SK-N-SH (cell line): ENCODE results near the gene CDK9. TPM values are rescaled to one million over a fixed set of nuclear protein-coding genes. Genes with fewer than 3 reads are reported as not detected.

Source experiments
- CTCF ChIA-PET: fragments of 300-600, 350-600 bp; formaldehyde crosslinking; extraction: SDS; loops from one replicate; lab custom pipeline; 2021; lab: Yijun Ruan, JAX
- POLR2A ChIA-PET: fragments of 350-600 bp; sonication (Branson Sonifier 250); formaldehyde crosslinking; extraction: SDS; loops from one replicate; lab custom pipeline; 2020; ENCODE audit warnings: antibody characterized with exemption, inconsistent platforms; lab: Yijun Ruan, JAX
- DNase-seq: peaks from one replicate; pipeline ENCODE4 v3.0.0; 2012
- H2AFZ ChIP-seq: fragments of 200-600 bp; sonication (generic); 2 replicates; pipeline ENCODE4 v1.8.1; 2016; ENCODE audit warnings: antibody characterized with exemption, mild to moderate bottlenecking, low read depth
- H3F3A ChIP-seq: fragments of 200-600 bp; sonication (generic); replicated peaks from 2 replicates; pipeline ENCODE3; 2016; ENCODE audit warnings: antibody characterized with exemption, mild to moderate bottlenecking; ENCODE audit not compliant: insufficient read depth
- H3K27ac ChIP-seq, 2 experiments: fragments of 200-500 bp in 1 of 2; fragments of 200-600 bp in 1 of 2; sonication (Bioruptor generic) in 1 of 2; sonication (generic), shearing (Covaris generic) in 1 of 2; 2 replicates each; pipeline versions ENCODE4 v1.5.1 to v1.6.1; 2014 to 2016; ENCODE audit warnings: low read depth in 2 of 2, inconsistent platforms in 1 of 2, low read length in 1 of 2, mild to moderate bottlenecking in 1 of 2, mixed read lengths in 1 of 2
- H3K27me3 ChIP-seq: fragments of 200-600 bp; sonication (generic), shearing (Covaris generic); 2 replicates; pipeline ENCODE4 v1.6.1; 2016; ENCODE audit warnings: mixed run types; ENCODE audit not compliant: insufficient read depth
- H3K36me3 ChIP-seq, 2 experiments: fragments of 200-500 bp in 1 of 2; fragments of 200-600 bp in 1 of 2; sonication (Bioruptor generic) in 1 of 2; sonication (generic) in 1 of 2; replicated peaks in 1 of 2; 2 replicates each; pipeline versions ENCODE3 to v1.5.1; 2014 to 2016; ENCODE audit warnings: low read length in 1 of 2, mild to moderate bottlenecking in 1 of 2; ENCODE audit not compliant: insufficient read depth in 2 of 2, control insufficient read depth in 1 of 2
- H3K4me1 ChIP-seq, 2 experiments: fragments of 200-500 bp in 1 of 2; fragments of 200-600 bp in 1 of 2; sonication (Bioruptor generic) in 1 of 2; sonication (generic), shearing (Covaris generic) in 1 of 2; 2 replicates each; pipeline versions ENCODE4 v1.5.1 to v1.6.1; 2014 to 2016; ENCODE audit warnings: low read depth in 1 of 2, low read length in 1 of 2, mixed run types in 1 of 2; ENCODE audit not compliant: insufficient read depth in 2 of 2, control insufficient read depth in 1 of 2
- H3K4me2 ChIP-seq: fragments of 200-600 bp; sonication (generic), shearing (Covaris generic); 2 replicates; pipeline ENCODE4 v1.6.1; 2017; ENCODE audit warnings: mixed run types
- H3K4me3 ChIP-seq, 2 experiments: fragments of 200-500 bp in 1 of 2; fragments of 200-600 bp in 1 of 2; sonication (Bioruptor generic) in 1 of 2; sonication (generic), shearing (Covaris generic) in 1 of 2; 2 replicates each; pipeline versions ENCODE4 v1.5.1 to v1.8.1; 2014 to 2016; ENCODE audit warnings: low read depth in 2 of 2, inconsistent platforms in 1 of 2, low read length in 1 of 2, mild to moderate bottlenecking in 1 of 2, mixed read lengths in 1 of 2, moderate library complexity in 1 of 2
- H3K79me2 ChIP-seq: fragments of 200-600 bp; sonication (generic); 2 replicates; pipeline ENCODE4 v1.8.1; 2017; ENCODE audit warnings: mild to moderate bottlenecking; ENCODE audit not compliant: insufficient read depth
- H3K9ac ChIP-seq: fragments of 200-600 bp; sonication (generic); 2 replicates; pipeline ENCODE4 v1.6.1; 2017; ENCODE audit warnings: mixed run types
- H3K9me2 ChIP-seq: fragments of 200-600 bp; sonication (generic); 2 replicates; pipeline ENCODE4 v1.6.1; 2017; ENCODE audit warnings: mixed run types
- H3K9me3 ChIP-seq: fragments of 200-600 bp; sonication (generic); 2 replicates; pipeline ENCODE4 v1.6.1; 2017; ENCODE audit warnings: mixed run types, mild to moderate bottlenecking, moderate library complexity
- H4K20me1 ChIP-seq: fragments of 200-600 bp; sonication (generic); 2 replicates; pipeline ENCODE4 v1.6.1; 2017; ENCODE audit warnings: mild to moderate bottlenecking, mixed run types; ENCODE audit not compliant: insufficient read depth
- ELF1 ChIP-seq: IDR thresholded peaks from 2 replicates; pipeline ENCODE4 v1.4.0; 2012
- EZH2phosphoT487 ChIP-seq: fragments of 200-600 bp; sonication (generic); IDR thresholded peaks from 2 replicates; pipeline ENCODE4 v1.6.1; 2017; ENCODE audit warnings: low read depth, mixed run types, mild to moderate bottlenecking, antibody characterized with exemption, moderate library complexity, borderline replicate concordance
- FOXJ3 ChIP-seq: sonication (generic); formaldehyde crosslinking; IDR thresholded peaks from 2 replicates; pipeline ENCODE4 v1.5.1; 2020; ENCODE audit warnings: mild to moderate bottlenecking, missing genetic modification reagents
- FOXM1 ChIP-seq: IDR thresholded peaks from 2 replicates; pipeline ENCODE4 v1.4.0; 2012; ENCODE audit warnings: low read depth, mild to moderate bottlenecking
- GABPA ChIP-seq: IDR thresholded peaks from 2 replicates; pipeline ENCODE4 v1.4.0; 2012; ENCODE audit warnings: low read depth, mild to moderate bottlenecking
- JUND ChIP-seq: IDR thresholded peaks from 2 replicates; pipeline ENCODE4 v1.4.0; 2012
- MEF2A ChIP-seq: IDR thresholded peaks from 2 replicates; pipeline ENCODE4 v1.4.0; 2012; ENCODE audit warnings: low read depth, borderline replicate concordance
- MXI1 ChIP-seq: IDR thresholded peaks from 2 replicates; pipeline ENCODE4 v1.6.1; 2012; ENCODE audit warnings: mild to moderate bottlenecking, low read depth, low read length, improper control_type of control experiment
- RXRA ChIP-seq: IDR thresholded peaks from 2 replicates; pipeline ENCODE4 v1.4.0; 2012; ENCODE audit warnings: low read depth, mild to moderate bottlenecking, borderline replicate concordance
- TAF1 ChIP-seq: IDR thresholded peaks from 2 replicates; pipeline ENCODE4 v1.6.1; 2012; ENCODE audit warnings: low read depth, mild to moderate bottlenecking, low read length, moderate library complexity, borderline replicate concordance
- TCF12 ChIP-seq: IDR thresholded peaks from 2 replicates; pipeline ENCODE4 v1.4.0; 2012
- WGBS: methylation state at CpG from one replicate; pipeline ENCODE4 v1.1.6; 2017; ENCODE audit warnings: low lambda C conversion rate; 5-methylcytosine and 5-hydroxymethylcytosine counted together
- polyA plus RNA-seq, 3 experiments: library from polyadenylated mRNA; depleted of rRNA; stranded (reverse); fragments of >200 nt; gene quantifications; 2 replicates each; pipeline ENCODE4 v1.2.3, GENCODE V29; 2012
- TF ChIP-seq, protein P1 (sequence below): IDR thresholded peaks from 2 replicates; pipeline ENCODE4 v1.4.0; 2012; ENCODE audit warnings: low read depth, borderline replicate concordance
- TF ChIP-seq, protein P2 (sequence below): IDR thresholded peaks from 2 replicates; pipeline ENCODE4 v1.6.1; 2012; ENCODE audit warnings: mild to moderate bottlenecking, low read depth, low read length, moderate library complexity
- TF ChIP-seq, protein P3 (sequence below): fragments of 150-350 bp; IDR thresholded peaks from 2 replicates; pipeline ENCODE4 v1.6.1; 2016; ENCODE audit warnings: mild to moderate bottlenecking, low read depth, low read length
- TF ChIP-seq, protein P4 (sequence below): fragments of 150-350 bp; IDR thresholded peaks from 2 replicates; pipeline ENCODE4 v1.6.1; 2017; ENCODE audit warnings: antibody characterized with exemption, low read length, low read depth, borderline replicate concordance

Gene CDK9
- polyA plus RNA-seq, 1 of the 3 experiments (the other 2 are of a cell fraction), result 82.7 TPM

DNA sequence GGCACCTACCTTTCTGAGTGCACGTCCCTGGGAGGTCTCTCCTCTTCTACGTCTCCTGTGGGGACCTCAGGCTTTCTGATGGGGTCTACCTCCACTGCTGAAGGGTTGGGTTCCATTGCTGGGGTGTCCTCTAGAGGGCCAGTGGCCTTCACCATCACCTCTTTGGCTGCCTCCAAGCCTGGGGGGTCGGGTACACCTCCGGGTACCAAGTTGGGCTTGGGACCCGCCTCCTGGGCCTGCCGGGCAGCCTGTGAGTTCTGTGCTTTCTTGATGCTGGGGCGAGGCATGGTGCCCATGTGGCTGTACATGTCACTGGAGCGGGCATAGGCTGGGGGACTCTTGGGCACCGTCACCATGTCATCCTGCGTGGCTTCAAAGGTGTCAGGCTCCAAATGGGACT is 11.9 kb upstream of the CDK9 start:
- Histone ChIP-seq H3K27ac (no peak overlapping the region), H3K9ac (no peak overlapping the region), H4K20me1 (no peaks in the 10 kb centered on the region), H3F3A (no peaks in the 10 kb centered on the region), H3K79me2 (no peaks in the 10 kb centered on the region), H3K9me3 (no peaks in the 10 kb centered on the region), H3K27me3 (no peaks in the 10 kb centered on the region), H3K9me2 (no peaks in the 10 kb centered on the region), H3K4me3 (no peak overlapping the region), H3K4me2 (no peak overlapping the region), H3K36me3 (no peaks in the 10 kb centered on the region), H3K4me1 (peaks cover 0 to 14% of the 10 kb centered on the region in 2 experiments; a peak in 1 of 4 replicates), H2AFZ (no peak overlapping the region)
- WGBS, result 76% methylated on average over 10 of the region's 10 CpGs
- CTCF ChIA-PET, result interaction anchor here (1.0 to 7.4 kb wide), 3 partner anchors 11 to 39 kb away, joined by 6 to 36 read pairs (median 20); partner anchors contain the start of gene TOR2A
- no peak for TF ChIP-seq FOXM1
- no peak for TF ChIP-seq TAF1
- TF ChIP-seq MEF2A, result no peak
- TF ChIP-seq EZH2phosphoT487, result no peak
- POLR2A ChIA-PET, result no interaction called here
- no peak for DNase-seq

DNA sequence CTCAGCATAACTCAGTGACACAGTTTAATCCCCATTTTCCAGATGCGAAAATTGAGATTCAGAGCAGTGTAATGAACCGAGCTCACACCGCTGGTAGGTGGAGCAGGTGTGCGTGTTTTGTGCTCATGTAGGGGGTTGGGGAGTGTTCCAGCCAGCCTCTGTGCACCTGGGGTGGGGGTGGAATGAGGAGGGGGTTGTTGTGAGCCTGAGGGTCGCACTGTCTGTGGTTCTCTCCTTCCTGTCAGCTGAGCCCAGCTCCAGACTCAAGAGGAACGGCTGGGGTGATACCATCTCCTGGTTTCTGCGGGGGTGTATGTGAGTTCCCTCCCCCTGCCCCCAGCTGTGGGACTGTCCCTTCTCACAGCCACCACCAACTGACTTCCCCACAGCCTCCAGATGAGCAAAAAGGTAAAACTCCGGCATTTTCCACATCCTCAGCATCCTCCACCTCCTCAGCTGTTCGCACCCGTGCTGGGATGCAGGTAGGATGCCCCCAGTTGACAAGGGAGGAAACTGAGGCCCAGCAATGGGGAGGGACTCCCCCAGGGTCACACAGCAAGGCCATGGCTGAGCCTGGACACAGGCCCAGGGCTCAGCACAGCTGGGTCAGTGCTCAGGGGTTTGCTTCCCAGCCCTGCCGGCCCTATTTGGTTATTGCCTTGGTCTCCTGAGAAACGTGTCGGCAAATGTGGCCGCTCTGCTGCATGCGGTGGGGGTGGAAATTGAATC is 9.5 kb upstream of the CDK9 start:
- Histone ChIP-seq H3K4me3 (no peak overlapping the region), H3K9me3 (no peaks in the 10 kb centered on the region), H2AFZ (no peak overlapping the region), H3K27ac (no peak overlapping the region), H3K4me2 (no peak overlapping the region), H3K27me3 (no peaks in the 10 kb centered on the region), H3F3A (no peaks in the 10 kb centered on the region), H3K79me2 (no peaks in the 10 kb centered on the region), H3K9ac (no peak overlapping the region), H3K9me2 (no peaks in the 10 kb centered on the region), H3K4me1 (peaks cover 0 to 21% of the 10 kb centered on the region in 2 experiments; a peak in 1 of 4 replicates), H3K36me3 (no peaks in the 10 kb centered on the region), H4K20me1 (no peaks in the 10 kb centered on the region)
- no peak for TF ChIP-seq GABPA
- TF ChIP-seq TAF1, result no peak
- TF ChIP-seq, protein P1, sequence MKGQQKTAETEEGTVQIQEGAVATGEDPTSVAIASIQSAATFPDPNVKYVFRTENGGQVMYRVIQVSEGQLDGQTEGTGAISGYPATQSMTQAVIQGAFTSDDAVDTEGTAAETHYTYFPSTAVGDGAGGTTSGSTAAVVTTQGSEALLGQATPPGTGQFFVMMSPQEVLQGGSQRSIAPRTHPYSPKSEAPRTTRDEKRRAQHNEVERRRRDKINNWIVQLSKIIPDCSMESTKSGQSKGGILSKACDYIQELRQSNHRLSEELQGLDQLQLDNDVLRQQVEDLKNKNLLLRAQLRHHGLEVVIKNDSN, result no peak
- TF ChIP-seq, protein P2, sequence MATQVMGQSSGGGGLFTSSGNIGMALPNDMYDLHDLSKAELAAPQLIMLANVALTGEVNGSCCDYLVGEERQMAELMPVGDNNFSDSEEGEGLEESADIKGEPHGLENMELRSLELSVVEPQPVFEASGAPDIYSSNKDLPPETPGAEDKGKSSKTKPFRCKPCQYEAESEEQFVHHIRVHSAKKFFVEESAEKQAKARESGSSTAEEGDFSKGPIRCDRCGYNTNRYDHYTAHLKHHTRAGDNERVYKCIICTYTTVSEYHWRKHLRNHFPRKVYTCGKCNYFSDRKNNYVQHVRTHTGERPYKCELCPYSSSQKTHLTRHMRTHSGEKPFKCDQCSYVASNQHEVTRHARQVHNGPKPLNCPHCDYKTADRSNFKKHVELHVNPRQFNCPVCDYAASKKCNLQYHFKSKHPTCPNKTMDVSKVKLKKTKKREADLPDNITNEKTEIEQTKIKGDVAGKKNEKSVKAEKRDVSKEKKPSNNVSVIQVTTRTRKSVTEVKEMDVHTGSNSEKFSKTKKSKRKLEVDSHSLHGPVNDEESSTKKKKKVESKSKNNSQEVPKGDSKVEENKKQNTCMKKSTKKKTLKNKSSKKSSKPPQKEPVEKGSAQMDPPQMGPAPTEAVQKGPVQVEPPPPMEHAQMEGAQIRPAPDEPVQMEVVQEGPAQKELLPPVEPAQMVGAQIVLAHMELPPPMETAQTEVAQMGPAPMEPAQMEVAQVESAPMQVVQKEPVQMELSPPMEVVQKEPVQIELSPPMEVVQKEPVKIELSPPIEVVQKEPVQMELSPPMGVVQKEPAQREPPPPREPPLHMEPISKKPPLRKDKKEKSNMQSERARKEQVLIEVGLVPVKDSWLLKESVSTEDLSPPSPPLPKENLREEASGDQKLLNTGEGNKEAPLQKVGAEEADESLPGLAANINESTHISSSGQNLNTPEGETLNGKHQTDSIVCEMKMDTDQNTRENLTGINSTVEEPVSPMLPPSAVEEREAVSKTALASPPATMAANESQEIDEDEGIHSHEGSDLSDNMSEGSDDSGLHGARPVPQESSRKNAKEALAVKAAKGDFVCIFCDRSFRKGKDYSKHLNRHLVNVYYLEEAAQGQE, result no peak
- TF ChIP-seq EZH2phosphoT487, result no peak
- TF ChIP-seq, protein P3, sequence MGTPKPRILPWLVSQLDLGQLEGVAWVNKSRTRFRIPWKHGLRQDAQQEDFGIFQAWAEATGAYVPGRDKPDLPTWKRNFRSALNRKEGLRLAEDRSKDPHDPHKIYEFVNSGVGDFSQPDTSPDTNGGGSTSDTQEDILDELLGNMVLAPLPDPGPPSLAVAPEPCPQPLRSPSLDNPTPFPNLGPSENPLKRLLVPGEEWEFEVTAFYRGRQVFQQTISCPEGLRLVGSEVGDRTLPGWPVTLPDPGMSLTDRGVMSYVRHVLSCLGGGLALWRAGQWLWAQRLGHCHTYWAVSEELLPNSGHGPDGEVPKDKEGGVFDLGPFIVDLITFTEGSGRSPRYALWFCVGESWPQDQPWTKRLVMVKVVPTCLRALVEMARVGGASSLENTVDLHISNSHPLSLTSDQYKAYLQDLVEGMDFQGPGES, result no peak
- TF ChIP-seq, protein P4, sequence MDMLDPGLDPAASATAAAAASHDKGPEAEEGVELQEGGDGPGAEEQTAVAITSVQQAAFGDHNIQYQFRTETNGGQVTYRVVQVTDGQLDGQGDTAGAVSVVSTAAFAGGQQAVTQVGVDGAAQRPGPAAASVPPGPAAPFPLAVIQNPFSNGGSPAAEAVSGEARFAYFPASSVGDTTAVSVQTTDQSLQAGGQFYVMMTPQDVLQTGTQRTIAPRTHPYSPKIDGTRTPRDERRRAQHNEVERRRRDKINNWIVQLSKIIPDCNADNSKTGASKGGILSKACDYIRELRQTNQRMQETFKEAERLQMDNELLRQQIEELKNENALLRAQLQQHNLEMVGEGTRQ, result no peak
- TF ChIP-seq MEF2A, result no peak
- no peak for TF ChIP-seq FOXJ3
- no peak for TF ChIP-seq TCF12
- TF ChIP-seq JUND, result no peak
- no peak for TF ChIP-seq MXI1
- no peak for TF ChIP-seq RXRA
- no peak for TF ChIP-seq ELF1
- ChIA-PET CTCF (interaction anchor here (0.6 to 7.4 kb wide), 3 partner anchors 8 to 501 kb away, joined by 3 to 36 read pairs (median 20); partner anchors contain the start of gene TOR2A), POLR2A (no interaction called here)
- WGBS, result 84% methylated on average over 13 of the region's 15 CpGs
- DNase-seq, result peak; percentile 69
